ENCODE measurements around the gene LRIG1. TPM values are rescaled to one million over a fixed set of nuclear protein-coding genes. Genes with fewer than 3 reads are reported as not detected.

Gene LRIG1
- total and polyA plus RNA-seq, 5 donors, result 80.2 to 140 (median 121) TPM

DNA sequence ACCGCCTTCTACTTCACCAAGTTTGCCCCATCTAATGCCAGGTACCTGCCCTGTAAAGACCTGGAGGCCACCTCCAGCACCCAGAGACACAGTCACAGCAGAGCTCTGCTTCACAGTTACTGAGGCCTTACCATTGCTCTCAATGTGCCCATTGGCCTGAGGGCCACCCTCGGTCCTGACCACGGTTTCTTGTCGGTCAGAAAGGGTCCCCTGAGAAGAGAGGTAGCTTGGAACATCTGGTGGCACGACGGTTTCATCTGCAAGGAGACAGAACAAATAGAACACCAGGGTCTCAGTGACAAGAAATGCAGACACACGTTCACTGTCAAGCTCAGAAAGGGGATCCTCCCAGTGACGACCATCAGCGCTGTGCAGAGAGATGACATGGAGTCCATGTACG, 118.7 kb downstream of the LRIG1 start:
- ATAC-seq (no peak), DNase-seq (no peak)
- H3K27ac ChIP-seq (ENCODE audit: low read length), result no peak overlapping the region
- no peaks in the 10 kb centered on the region for H3K9me3 ChIP-seq (ENCODE audit: control insufficient read depth, low read length)
- no peaks in the 10 kb centered on the region for H3K4me1 ChIP-seq (ENCODE audit: control insufficient read depth, insufficient read depth, low read length)
- H3K27me3 ChIP-seq (ENCODE audit: control insufficient read depth, insufficient read depth), result no peaks in the 10 kb centered on the region
- 96% methylated on average over 10 of the region's 10 CpGs for WGBS
- intact Hi-C loops (cut with DNase I), result no loop called here
- H3K4me3 ChIP-seq (ENCODE audit: low read length), result no peak overlapping the region

DNA sequence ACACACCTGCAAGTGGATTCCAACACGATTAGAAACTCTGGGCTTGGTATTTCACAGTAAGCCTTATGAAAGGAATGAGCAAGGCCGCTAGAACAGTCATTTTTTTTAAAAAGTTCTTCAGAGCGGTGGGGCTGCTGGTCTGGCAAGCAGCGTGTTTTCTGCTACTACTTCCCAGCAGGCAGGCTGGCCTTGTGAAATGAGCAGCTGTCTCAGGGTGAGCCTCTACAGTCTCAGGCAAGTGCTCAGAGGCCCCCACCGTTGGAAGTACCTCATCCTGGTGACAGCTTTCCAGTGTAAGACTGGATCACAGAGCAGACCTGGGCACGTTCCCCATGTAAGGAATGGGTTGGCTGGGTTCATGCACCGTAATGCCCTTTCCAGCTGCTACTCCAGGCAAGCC, 119.2 kb downstream of the LRIG1 start:
- 87% methylated on average over 7 of the region's 7 CpGs for WGBS
- intact Hi-C loops (cut with DNase I), result no loop called here
- Histone ChIP-seq H3K27ac (ENCODE audit: low read length) (no peak overlapping the region), H3K4me1 (ENCODE audit: control insufficient read depth, insufficient read depth, low read length) (no peaks in the 10 kb centered on the region), H3K27me3 (ENCODE audit: control insufficient read depth, insufficient read depth) (no peaks in the 10 kb centered on the region), H3K4me3 (ENCODE audit: low read length) (no peak overlapping the region), H3K9me3 (ENCODE audit: control insufficient read depth, low read length) (no peaks in the 10 kb centered on the region)
- no peak for ATAC-seq
- no peak for DNase-seq

DNA sequence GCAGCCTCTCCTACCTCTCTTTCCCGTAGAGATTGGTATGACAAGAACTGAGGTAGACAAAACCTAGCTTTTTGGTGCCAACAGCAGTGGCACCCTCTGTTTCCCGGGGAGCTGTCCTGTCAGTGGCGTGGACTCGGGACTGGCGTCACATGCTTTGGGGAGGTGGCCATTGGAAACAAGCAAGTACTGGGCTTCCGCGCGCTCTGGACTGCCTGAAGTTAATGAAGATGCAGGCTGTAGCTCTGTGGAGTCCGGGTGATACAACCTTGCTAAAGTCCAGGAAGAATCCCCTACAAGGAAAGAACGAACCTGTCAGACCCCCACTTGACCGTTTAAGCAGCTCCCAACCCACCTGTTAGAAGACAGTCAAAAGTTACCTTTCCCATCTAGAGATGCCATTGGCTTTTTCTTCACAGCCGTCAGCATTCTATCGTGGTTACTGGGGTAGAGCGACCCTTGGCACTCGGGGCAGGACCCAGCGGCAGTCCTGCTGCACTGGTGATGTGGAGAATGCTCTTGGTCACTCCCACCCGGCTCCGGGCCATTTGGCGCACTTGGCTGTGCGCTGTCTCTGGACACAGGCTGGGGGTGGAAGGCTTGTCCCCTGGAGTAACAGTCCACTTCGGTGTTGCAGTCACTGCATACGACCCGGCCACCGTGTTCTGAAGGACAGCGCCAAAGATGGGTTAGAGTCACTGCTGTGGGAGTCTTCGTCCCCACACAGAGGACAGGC, 120.5 kb downstream of the LRIG1 start:
- H3K4me3 ChIP-seq (ENCODE audit: low read length), result no peak overlapping the region
- no peak for ATAC-seq
- 96% methylated on average over 26 of the region's 26 CpGs for WGBS
- no peak overlapping the region for H3K27ac ChIP-seq (ENCODE audit: low read length)
- intact Hi-C loops (cut with DNase I), result no loop called here
- H3K4me1 ChIP-seq (ENCODE audit: control insufficient read depth, insufficient read depth, low read length), result no peaks in the 10 kb centered on the region
- DNase-seq, result no peak
- no peaks in the 10 kb centered on the region for H3K9me3 ChIP-seq (ENCODE audit: control insufficient read depth, low read length)
- no peaks in the 10 kb centered on the region for H3K27me3 ChIP-seq (ENCODE audit: control insufficient read depth, insufficient read depth)

DNA sequence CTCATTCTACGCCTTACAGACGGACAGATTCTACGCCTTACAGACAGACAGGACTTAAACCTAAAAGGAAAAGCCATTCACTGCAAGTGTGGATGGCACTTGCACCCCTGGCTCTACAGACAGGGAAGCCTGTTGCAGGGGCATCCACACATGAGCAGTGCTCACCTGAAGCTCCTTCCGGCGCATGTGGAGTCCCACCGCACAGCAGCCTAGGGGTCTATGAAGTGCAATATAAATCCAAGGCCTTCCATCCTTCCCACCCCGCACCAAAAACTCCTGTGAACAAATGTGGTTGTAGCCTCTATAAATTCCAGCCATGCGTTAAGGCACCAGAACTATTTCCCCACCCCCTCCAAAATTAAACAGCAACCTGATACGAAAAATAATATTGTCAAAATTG, 121.3 kb downstream of the LRIG1 start:
- no peak overlapping the region for H3K4me3 ChIP-seq (ENCODE audit: low read length)
- no peaks in the 10 kb centered on the region for H3K27me3 ChIP-seq (ENCODE audit: control insufficient read depth, insufficient read depth)
- H3K9me3 ChIP-seq (ENCODE audit: control insufficient read depth, low read length), result no peaks in the 10 kb centered on the region
- no peak for ATAC-seq
- DNase-seq, result no peak
- H3K27ac ChIP-seq (ENCODE audit: low read length), result no peak overlapping the region
- intact Hi-C loops (cut with DNase I), result loop anchor here in 1 of 4 donors (10.0 kb wide), 1 partner anchor 95 kb away; no protein-coding TSS in a partner anchor
- 97% methylated on average over 9 of the region's 9 CpGs for whole genome bisulfite sequencing
- H3K4me1 ChIP-seq (ENCODE audit: control insufficient read depth, insufficient read depth, low read length), result no peaks in the 10 kb centered on the region

DNA sequence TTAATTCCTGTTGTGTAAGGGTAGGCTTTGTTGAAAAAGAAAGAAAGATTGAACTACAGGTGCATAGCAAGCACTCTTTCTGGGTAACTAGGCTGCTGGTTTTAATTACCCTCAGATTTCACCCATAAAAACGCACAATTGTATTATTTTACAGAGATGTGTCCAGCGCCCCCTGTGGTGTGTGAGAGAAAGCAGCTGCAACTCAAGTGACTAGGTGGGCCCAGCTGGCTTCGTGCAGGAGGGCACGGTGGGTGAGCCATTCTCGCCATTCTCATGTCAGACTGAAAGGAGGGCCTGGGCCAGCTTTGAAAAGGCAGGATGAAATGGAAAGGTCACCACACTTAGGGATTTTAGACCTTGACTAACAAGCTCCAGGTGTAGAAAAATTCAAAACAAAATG, 122.6 kb downstream of the LRIG1 start:
- intact Hi-C loops (cut with DNase I), result loop anchor here in 1 of 4 donors (10.0 kb wide), 1 partner anchor 93 kb away; no protein-coding TSS in a partner anchor
- ATAC-seq, result no peak
- no peaks in the 10 kb centered on the region for H3K9me3 ChIP-seq (ENCODE audit: control insufficient read depth, low read length)
- WGBS, result 77% methylated on average over 5 of the region's 5 CpGs
- H3K4me1 ChIP-seq (ENCODE audit: control insufficient read depth, insufficient read depth, low read length), result no peaks in the 10 kb centered on the region
- H3K4me3 ChIP-seq (ENCODE audit: low read length), result no peak overlapping the region
- no peaks in the 10 kb centered on the region for H3K27me3 ChIP-seq (ENCODE audit: control insufficient read depth, insufficient read depth)
- no peak overlapping the region for H3K27ac ChIP-seq (ENCODE audit: low read length)
- DNase-seq, result no peak

DNA sequence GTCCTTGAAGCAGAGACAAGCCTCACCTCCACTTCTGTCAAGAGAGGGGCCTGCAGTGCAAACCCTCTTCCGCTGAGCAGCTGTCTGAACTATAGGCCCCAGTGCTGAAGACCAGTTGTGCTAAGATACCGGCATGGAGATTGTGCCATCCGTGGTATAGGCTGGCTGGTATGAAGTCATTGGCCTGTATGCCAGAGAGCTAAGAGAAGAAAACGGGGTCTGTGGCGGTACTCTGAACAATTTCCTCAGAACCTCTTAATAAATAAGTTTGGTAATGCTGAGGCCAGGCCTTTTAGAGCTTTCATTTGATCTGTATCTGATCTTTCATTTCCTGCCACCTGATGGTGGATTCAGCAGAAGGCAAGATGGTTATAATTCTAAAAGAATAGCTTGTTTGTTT, 123.0 kb downstream of the LRIG1 start:
- Histone ChIP-seq H3K4me3 (ENCODE audit: low read length) (no peak overlapping the region), H3K4me1 (ENCODE audit: control insufficient read depth, insufficient read depth, low read length) (no peaks in the 10 kb centered on the region), H3K9me3 (ENCODE audit: control insufficient read depth, low read length) (no peaks in the 10 kb centered on the region), H3K27ac (ENCODE audit: low read length) (no peak overlapping the region), H3K27me3 (ENCODE audit: control insufficient read depth, insufficient read depth) (no peaks in the 10 kb centered on the region)
- intact Hi-C loops (cut with DNase I), result loop anchor here in 1 of 4 donors (10.0 kb wide), 1 partner anchor 93 kb away; no protein-coding TSS in a partner anchor
- DNase-seq, result no peak
- WGBS, result 92% methylated on average over 5 of the region's 5 CpGs
- no peak for ATAC-seq

DNA sequence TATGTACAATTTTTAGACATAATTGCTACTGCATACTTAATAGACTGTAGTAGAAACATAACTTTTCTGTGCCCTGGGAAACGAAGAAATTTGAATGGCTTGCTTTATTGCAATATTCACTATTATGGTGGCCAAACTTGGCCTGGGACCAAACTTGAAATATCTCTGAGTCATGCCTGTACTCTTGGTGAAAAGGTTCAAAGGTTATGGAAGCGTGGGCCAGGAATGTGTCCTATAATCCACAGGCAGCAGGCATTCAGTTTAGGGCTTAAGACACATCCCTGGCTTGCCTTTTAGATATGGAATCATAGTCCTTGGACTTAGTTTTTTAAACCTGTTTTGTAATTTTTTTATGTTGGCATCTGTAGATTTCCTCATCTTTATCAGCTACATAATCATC, 124.3 kb downstream of the LRIG1 start:
- DNase-seq (no peak), ATAC-seq (peak in 1 of 2 donors; percentile 29)
- Histone ChIP-seq H3K4me3 (ENCODE audit: low read length) (no peak overlapping the region), H3K9me3 (ENCODE audit: control insufficient read depth, low read length) (no peaks in the 10 kb centered on the region), H3K4me1 (ENCODE audit: control insufficient read depth, insufficient read depth, low read length) (no peaks in the 10 kb centered on the region), H3K27me3 (ENCODE audit: control insufficient read depth, insufficient read depth) (no peaks in the 10 kb centered on the region), H3K27ac (ENCODE audit: low read length) (no peak overlapping the region)
- WGBS, result 63% methylated on average over 2 of the region's 2 CpGs
- intact Hi-C loops (cut with DNase I), result loop anchor here in 1 of 4 donors (10.0 kb wide), 1 partner anchor 92 kb away; no protein-coding TSS in a partner anchor

DNA sequence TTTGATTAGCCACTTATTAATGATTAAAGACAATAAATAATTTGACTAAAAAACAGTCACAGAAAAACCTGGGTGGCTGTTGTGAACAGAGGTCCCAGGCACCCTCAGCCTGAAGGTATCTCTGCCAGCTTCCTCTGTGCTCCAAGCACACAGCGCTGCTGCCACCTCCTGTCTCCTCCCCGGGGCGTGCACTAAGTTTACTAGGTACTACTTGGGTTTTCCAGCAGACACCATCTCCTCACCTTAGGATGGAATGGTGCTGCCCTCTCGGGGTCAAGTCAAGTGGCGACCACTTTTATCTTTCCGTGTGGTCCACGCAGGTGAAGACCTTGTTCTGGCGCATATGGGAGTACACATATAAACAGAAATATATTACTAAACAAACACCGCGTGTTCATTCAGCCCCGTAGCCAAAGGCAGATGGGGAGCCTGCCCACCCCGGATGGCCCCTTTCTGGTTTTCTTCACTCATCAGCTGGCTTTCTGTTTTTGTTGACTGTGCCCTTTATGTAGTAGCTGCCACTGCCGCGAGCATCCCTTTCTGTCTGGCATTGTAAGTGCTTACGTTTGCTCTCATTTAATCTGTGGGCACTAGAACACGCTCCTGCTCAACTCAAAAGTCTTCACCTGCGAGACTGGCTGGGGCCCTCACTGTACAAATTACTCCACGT, 128.0 kb downstream of the LRIG1 start:
- no peaks in the 10 kb centered on the region for H3K9me3 ChIP-seq (ENCODE audit: control insufficient read depth, low read length)
- intact Hi-C loops (cut with DNase I), result loop anchor here in 3 of 4 donors (5.0 to 10.0 kb wide), 2 partner anchors 88 to 96 kb away; no protein-coding TSS in a partner anchor
- no peaks in the 10 kb centered on the region for H3K4me1 ChIP-seq (ENCODE audit: control insufficient read depth, insufficient read depth, low read length)
- H3K4me3 ChIP-seq (ENCODE audit: low read length), result no peak overlapping the region
- no peak overlapping the region for H3K27ac ChIP-seq (ENCODE audit: low read length)
- peak; percentile 59 to 71 for ATAC-seq
- WGBS, result 66% methylated on average over 18 of the region's 18 CpGs
- DNase-seq, result peak; percentile 42 to 77 (median 76)
- no peaks in the 10 kb centered on the region for H3K27me3 ChIP-seq (ENCODE audit: control insufficient read depth, insufficient read depth)

DNA sequence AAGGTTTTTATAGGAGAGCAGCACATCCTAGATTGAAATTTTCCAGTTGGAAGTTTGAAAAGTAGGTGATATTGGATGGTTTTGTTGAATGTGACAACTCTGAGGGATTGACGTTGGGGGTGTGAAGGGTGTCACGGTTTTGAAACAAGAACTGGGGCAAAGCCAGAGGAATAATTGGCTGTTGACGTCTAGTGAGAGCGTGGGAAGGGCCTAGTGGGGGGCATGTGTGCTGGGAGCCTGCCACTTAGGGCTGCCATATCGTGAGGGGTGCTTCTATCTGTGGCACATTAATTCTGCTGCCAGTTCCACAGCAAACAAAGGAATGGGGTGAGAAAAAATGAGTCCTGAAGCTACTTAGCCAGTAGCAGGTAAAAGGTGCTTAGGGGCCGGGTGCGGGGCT, 129.4 kb downstream of the LRIG1 start:
- H3K9me3 ChIP-seq (ENCODE audit: control insufficient read depth, low read length), result no peaks in the 10 kb centered on the region
- intact Hi-C loops (cut with DNase I), result loop anchor here in 3 of 4 donors (5.0 to 10.0 kb wide), 2 partner anchors 87 to 94 kb away; no protein-coding TSS in a partner anchor
- 71% methylated on average over 7 of the region's 7 CpGs for WGBS
- peak in 1 of 3 donors; percentile 56 for DNase-seq
- no peaks in the 10 kb centered on the region for H3K4me1 ChIP-seq (ENCODE audit: control insufficient read depth, insufficient read depth, low read length)
- peak; percentile 59 to 64 for ATAC-seq
- H3K27me3 ChIP-seq (ENCODE audit: control insufficient read depth, insufficient read depth), result no peaks in the 10 kb centered on the region
- H3K4me3 ChIP-seq (ENCODE audit: low read length), result no peak overlapping the region
- peak overlapping the region; percentile 85 for H3K27ac ChIP-seq (ENCODE audit: low read length)

DNA sequence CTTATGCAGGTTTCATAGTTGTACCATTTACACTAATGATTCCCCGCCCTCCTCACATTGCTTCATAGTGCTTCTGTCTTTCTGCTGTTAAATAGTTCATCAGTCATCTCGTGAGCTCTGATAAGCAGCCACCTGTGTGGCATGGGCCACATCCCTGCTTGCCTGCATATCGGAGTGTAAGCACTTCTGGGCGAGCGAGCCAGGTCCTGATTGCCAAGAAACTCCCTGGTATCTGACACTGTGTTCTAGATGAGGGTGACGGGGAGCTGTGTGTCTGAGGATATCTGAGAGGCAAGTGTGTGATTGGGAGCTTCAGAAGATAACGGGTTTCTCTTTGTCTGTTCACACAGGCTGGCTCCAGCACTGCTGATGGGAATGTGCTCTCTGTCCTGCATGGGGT, 130.6 kb downstream of the LRIG1 start:
- H3K27ac ChIP-seq (ENCODE audit: low read length), result peak overlapping the region; percentile 81
- peak; percentile 82 to 91 for ATAC-seq
- H3K4me1 ChIP-seq (ENCODE audit: control insufficient read depth, insufficient read depth, low read length), result peaks cover under 1% of the 10 kb centered on the region
- H3K27me3 ChIP-seq (ENCODE audit: control insufficient read depth, insufficient read depth), result no peaks in the 10 kb centered on the region
- DNase-seq, result peak; percentile 60 to 83 (median 82)
- no peak overlapping the region for H3K4me3 ChIP-seq (ENCODE audit: low read length)
- WGBS, result 66% methylated on average over 7 of the region's 7 CpGs
- H3K9me3 ChIP-seq (ENCODE audit: control insufficient read depth, low read length), result no peaks in the 10 kb centered on the region
- intact Hi-C loops (cut with DNase I), result loop anchor here in 3 of 4 donors (5.0 to 10.0 kb wide), 2 partner anchors 85 to 93 kb away; no protein-coding TSS in a partner anchor

DNA sequence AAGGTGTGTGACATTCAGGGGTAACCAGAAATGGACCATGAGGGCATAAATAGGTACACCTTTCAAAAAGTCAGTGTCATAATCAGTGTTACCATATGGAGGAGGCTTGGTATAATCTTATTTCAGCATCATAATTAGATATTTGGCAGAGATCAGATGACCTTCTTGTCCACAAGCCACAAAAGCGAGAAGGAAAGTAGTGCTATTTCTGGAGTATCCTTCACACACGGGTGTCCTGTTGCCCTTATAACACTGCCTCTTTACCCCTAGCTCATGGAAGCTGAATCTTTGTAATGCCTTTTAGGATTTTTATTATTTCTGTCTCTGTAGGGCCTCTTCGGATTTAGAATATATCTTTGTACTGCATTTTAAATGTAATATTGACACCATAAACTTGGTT, 132.8 kb downstream of the LRIG1 start:
- H3K9me3 ChIP-seq (ENCODE audit: control insufficient read depth, low read length), result no peaks in the 10 kb centered on the region
- DNase-seq, result no peak
- WGBS, result 69% methylated on average over 3 of the region's 3 CpGs
- intact Hi-C loops (cut with DNase I), result no loop called here
- no peaks in the 10 kb centered on the region for H3K27me3 ChIP-seq (ENCODE audit: control insufficient read depth, insufficient read depth)
- H3K4me3 ChIP-seq (ENCODE audit: low read length), result no peak overlapping the region
- ATAC-seq, result no peak
- H3K27ac ChIP-seq (ENCODE audit: low read length), result no peak overlapping the region
- H3K4me1 ChIP-seq (ENCODE audit: control insufficient read depth, insufficient read depth, low read length), result peaks cover 3% of the 10 kb centered on the region
